ENCODE measurements around the gene CACNA2D2.

The CACNA2D2 gene

GRCh38 chr3:50374363-50375257 lies 128.8 kb downstream of the CACNA2D2 start:
- in situ Hi-C loops (cut with MboI; ENCODE audit: low sequenced_read_pairs), result no loop called here

GRCh38 chr3:50373146-50374051 lies 130.0 kb downstream of the CACNA2D2 start:
- in situ Hi-C loops (cut with MboI; ENCODE audit: low sequenced_read_pairs), result no loop called here

- in situ Hi-C loops (cut with MboI; ENCODE audit: low sequenced_read_pairs), result no loop called here
Measured at GRCh38 chr3:50372349-50372748, 131.1 kb downstream of the CACNA2D2 start.

GRCh38 chr3:50371133-50371685 lies 132.2 kb downstream of the CACNA2D2 start:
- in situ Hi-C loops (cut with MboI; ENCODE audit: low sequenced_read_pairs), result no loop called here

- in situ Hi-C loops (cut with MboI; ENCODE audit: low sequenced_read_pairs), result no loop called here
Measured at GRCh38 chr3:50370594-50370993, 132.8 kb downstream of the CACNA2D2 start.

GRCh38 chr3:50369012-50369670 lies 134.3 kb downstream of the CACNA2D2 start:
- in situ Hi-C loops (cut with MboI; ENCODE audit: low sequenced_read_pairs), result no loop called here

- in situ Hi-C loops (cut with MboI; ENCODE audit: low sequenced_read_pairs), result no loop called here
Measured at GRCh38 chr3:50365842-50366220, 137.6 kb downstream of the CACNA2D2 start.

- in situ Hi-C loops (cut with MboI; ENCODE audit: low sequenced_read_pairs), result no loop called here
Measured at GRCh38 chr3:50365080-50365841, 138.2 kb downstream of the CACNA2D2 start.

GRCh38 chr3:50364573-50365079 lies 138.8 kb downstream of the CACNA2D2 start:
- in situ Hi-C loops (cut with MboI; ENCODE audit: low sequenced_read_pairs), result no loop called here

- in situ Hi-C loops (cut with MboI; ENCODE audit: low sequenced_read_pairs), result no loop called here
Measured at GRCh38 chr3:50359760-50360110, 143.7 kb downstream of the CACNA2D2 start.

- in situ Hi-C loops (cut with MboI; ENCODE audit: low sequenced_read_pairs), result no loop called here
Measured at GRCh38 chr3:50358911-50359759, 144.3 kb downstream of the CACNA2D2 start, which contains the start of gene TMEM115. Gene TMEM115 (minus strand): TSS chr3:50359521. CDS start chr3:50359063, 458 bp downstream.

- in situ Hi-C loops (cut with MboI; ENCODE audit: low sequenced_read_pairs), result no loop called here
Measured at GRCh38 chr3:50358355-50358910, 145.0 kb downstream of the CACNA2D2 start.

- in situ Hi-C loops (cut with MboI; ENCODE audit: low sequenced_read_pairs), result no loop called here
Measured at GRCh38 chr3:50357481-50357880, 146.0 kb downstream of the CACNA2D2 start.

GRCh38 chr3:50356553-50356952 lies 146.9 kb downstream of the CACNA2D2 start:
- in situ Hi-C loops (cut with MboI; ENCODE audit: low sequenced_read_pairs), result no loop called here

GRCh38 chr3:50355829-50356552 lies 147.4 kb downstream of the CACNA2D2 start:
- in situ Hi-C loops (cut with MboI; ENCODE audit: low sequenced_read_pairs), result no loop called here

- in situ Hi-C loops (cut with MboI; ENCODE audit: low sequenced_read_pairs), result no loop called here
Measured at GRCh38 chr3:50354850-50355249, 148.6 kb downstream of the CACNA2D2 start.

- in situ Hi-C loops (cut with MboI; ENCODE audit: low sequenced_read_pairs), result no loop called here
Measured at GRCh38 chr3:50354186-50354764, 149.2 kb downstream of the CACNA2D2 start.

All from HL-60/S4 treated with phorbol 12-myristate 13-acetate at 8.2 ng/mL for 4 days and 3 days (cell line).